CD4-positive, alpha-beta T cell treated with Interleukin-15 for 4 hours (primary cell): ENCODE results near the gene CNTNAP5.

ENCODE experiments used
- DNase-seq: peaks from one replicate; pipeline ENCODE4 v3.0.0-alpha.2; 2020; ENCODE audit warnings: low spot score

CNTNAP5 gene

GRCh38 chr2:124816007-124816406 is 790.9 kb downstream of the CNTNAP5 start:
- DNase-seq: no peak

- DNase-seq: no peak
Measured at GRCh38 chr2:124822516-124822915, 797.4 kb downstream of the CNTNAP5 start.

GRCh38 chr2:124824441-124824840 is 799.4 kb downstream of the CNTNAP5 start:
- no peak for DNase-seq

GRCh38 chr2:124832521-124832920 is 807.4 kb downstream of the CNTNAP5 start:
- DNase-seq: no peak

- DNase-seq: no peak
Measured at GRCh38 chr2:124834331-124834730, 809.2 kb downstream of the CNTNAP5 start.

- DNase-seq: no peak
Measured at GRCh38 chr2:124835331-124835730, 810.2 kb downstream of the CNTNAP5 start.

- DNase-seq: no peak
Measured at GRCh38 chr2:124836416-124836815, 811.3 kb downstream of the CNTNAP5 start.

GRCh38 chr2:124837496-124837895 is 812.4 kb downstream of the CNTNAP5 start:
- DNase-seq: no peak

GRCh38 chr2:124838406-124838805 is 813.3 kb downstream of the CNTNAP5 start:
- no peak for DNase-seq

- no peak for DNase-seq
Measured at GRCh38 chr2:124867247-124867646, 842.2 kb downstream of the CNTNAP5 start.

- DNase-seq: no peak
Measured at GRCh38 chr2:124874219-124874618, 849.1 kb downstream of the CNTNAP5 start.

GRCh38 chr2:124874676-124875075 is 849.6 kb downstream of the CNTNAP5 start:
- DNase-seq: no peak

- no peak for DNase-seq
Measured at GRCh38 chr2:124875627-124876244, 850.6 kb downstream of the CNTNAP5 start.

GRCh38 chr2:124877141-124877577 is 852.1 kb downstream of the CNTNAP5 start:
- no peak for DNase-seq

GRCh38 chr2:124879640-124880039 is 854.6 kb downstream of the CNTNAP5 start:
- DNase-seq: no peak

- DNase-seq: no peak
Measured at GRCh38 chr2:124880995-124881394, 855.9 kb downstream of the CNTNAP5 start.

GRCh38 chr2:124882423-124882822 is 857.3 kb downstream of the CNTNAP5 start:
- DNase-seq: no peak

- no peak for DNase-seq
Measured at GRCh38 chr2:124883595-124883994, 858.5 kb downstream of the CNTNAP5 start.

- no peak for DNase-seq
Measured at GRCh38 chr2:124884315-124884714, 859.2 kb downstream of the CNTNAP5 start.

GRCh38 chr2:124886216-124886615 is 861.1 kb downstream of the CNTNAP5 start:
- DNase-seq: no peak

- DNase-seq: no peak
Measured at GRCh38 chr2:124887466-124887865, 862.4 kb downstream of the CNTNAP5 start.

GRCh38 chr2:124888431-124888830 is 863.3 kb downstream of the CNTNAP5 start:
- no peak for DNase-seq

- DNase-seq: no peak
Measured at GRCh38 chr2:124894199-124894598, 869.1 kb downstream of the CNTNAP5 start.

- DNase-seq: no peak
Measured at GRCh38 chr2:124898827-124899226, 873.7 kb downstream of the CNTNAP5 start.
